Lower leg skin (tissue), 3 donors: Measurements from ENCODE around the gene SSTR3.

ENCODE experiments used
- CTCF ChIP-seq, 3 donors: fragments of 450-650 bp; IDR thresholded peaks; one replicate each; pipeline ENCODE4 v1.5.1; 2016; ENCODE audit warnings: antibody characterized with exemption in 3 of 3, mild to moderate bottlenecking in 3 of 3, moderate library complexity in 2 of 3
- POLR2A ChIP-seq, 2 donors: fragments of 450-650 bp; IDR thresholded peaks; one replicate each; pipeline ENCODE4 v1.6.1; 2016 to 2017; ENCODE audit warnings: antibody characterized with exemption in 2 of 2, mild to moderate bottlenecking in 1 of 2, moderate library complexity in 1 of 2

- TF ChIP-seq CTCF (IDR thresholded peaks at IDR 0.05) = no peak
- no peak for TF ChIP-seq POLR2A (IDR thresholded peaks at IDR 0.05)
These were observed 6.0 kb downstream of the SSTR3 start for GRCh38 chr22:37206118-37206840.
